ENCODE data around the gene PCMTD2. TPM values are rescaled to one million over a fixed set of nuclear protein-coding genes. Genes with fewer than 3 reads are reported as not detected.

PCMTD2 gene
- total RNA-seq, 3 donors from 2014 or later: 20.4 to 24.4 (median 21.2) TPM

DNA sequence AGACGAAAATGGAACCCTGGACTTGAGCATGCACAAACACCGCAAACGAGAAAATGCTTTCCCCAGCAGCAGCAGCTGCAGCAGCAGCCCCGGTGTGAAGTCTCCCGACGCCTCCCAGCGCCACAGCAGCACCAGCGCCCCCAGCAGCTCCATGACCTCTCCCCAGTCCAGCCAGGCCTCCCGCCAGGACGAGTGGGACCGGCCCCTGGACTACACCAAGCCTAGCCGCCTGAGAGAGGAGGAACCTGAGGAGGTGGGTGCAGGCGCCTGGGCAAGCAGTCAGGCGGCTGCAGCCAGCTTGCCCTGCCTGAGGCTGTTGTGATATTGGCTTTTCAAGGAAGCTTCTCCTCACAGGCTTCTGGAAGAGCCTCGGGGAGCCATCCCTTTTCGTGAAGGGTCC is 35.8 kb upstream of the PCMTD2 start:
- H3K36me3 Mint-ChIP-seq (ENCODE audit: insufficient read depth): no peaks in the 10 kb centered on the region
- ATAC-seq: no peak

DNA sequence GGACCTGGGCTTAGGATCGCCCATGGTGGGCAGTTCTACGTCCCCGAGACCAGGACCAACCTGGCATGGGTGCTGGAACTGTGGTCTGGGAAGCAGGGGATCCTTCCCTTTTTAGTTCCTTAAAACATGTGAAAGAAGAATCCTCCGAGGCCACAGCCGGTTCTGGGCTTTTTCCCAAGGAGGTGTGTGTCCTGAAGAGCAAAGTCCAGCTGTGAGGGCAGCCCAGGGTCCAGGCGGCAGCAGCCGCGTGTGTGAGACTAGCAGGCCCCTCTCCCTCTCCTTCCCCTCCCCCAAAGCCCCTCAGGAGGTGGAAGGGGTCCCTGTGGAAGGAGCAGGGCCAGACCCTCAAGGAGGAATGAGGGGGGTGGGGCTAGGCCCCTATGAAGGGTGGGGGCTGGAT is 35.1 kb upstream of the PCMTD2 start:
- H3K9me3 Mint-ChIP-seq: no peaks in the 10 kb centered on the region
- H3K27me3 Mint-ChIP-seq (ENCODE audit: low read depth): no peaks in the 10 kb centered on the region
- H3K4me3 Mint-ChIP-seq: no peak overlapping the region
- no peak for ATAC-seq
- DNase-seq: no peak
- peaks cover 11% of the 10 kb centered on the region for H3K4me1 Mint-ChIP-seq (ENCODE audit: low read depth)
- H3K36me3 Mint-ChIP-seq (ENCODE audit: insufficient read depth): no peaks in the 10 kb centered on the region

More for the DNA sequence above, 35.8 kb upstream of the PCMTD2 start:
- no peaks in the 10 kb centered on the region for H3K27me3 Mint-ChIP-seq (ENCODE audit: low read depth)
- peaks cover 13% of the 10 kb centered on the region for H3K4me1 Mint-ChIP-seq (ENCODE audit: low read depth)
- no peak overlapping the region for H3K4me3 Mint-ChIP-seq
- H3K9me3 Mint-ChIP-seq: no peaks in the 10 kb centered on the region
- no peak for DNase-seq

DNA sequence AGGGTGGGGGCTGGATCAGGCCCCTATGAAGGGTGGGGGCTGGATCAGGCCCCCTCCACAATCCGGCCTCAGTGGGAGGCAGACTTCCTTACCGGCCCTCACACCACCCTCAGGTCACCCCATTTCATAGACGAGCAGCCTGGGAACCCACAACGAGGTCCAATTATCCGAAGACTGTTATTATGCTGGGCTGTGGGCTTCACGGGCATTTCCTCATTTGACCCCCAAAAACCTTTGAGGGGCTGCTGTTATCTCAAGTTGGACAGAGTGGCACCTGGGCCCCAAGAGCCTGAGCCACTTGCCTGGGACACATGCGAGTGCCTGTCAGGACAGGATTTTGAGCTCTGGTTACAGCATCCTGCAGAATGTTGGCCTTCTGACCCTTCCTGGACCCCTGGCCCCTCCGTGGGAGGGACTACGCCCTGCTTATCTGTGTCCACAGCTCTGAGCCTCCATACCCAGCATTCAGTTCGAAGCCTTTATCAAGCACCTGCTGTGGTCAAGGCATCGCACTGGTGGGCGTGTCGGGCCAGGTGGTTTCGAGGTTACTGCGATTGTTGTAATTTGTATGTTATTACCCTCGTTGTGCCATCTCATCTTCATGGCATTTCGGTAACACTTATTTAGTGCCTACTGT is 34.5 kb upstream of the PCMTD2 start:
- Mint-ChIP-seq H3K4me1 (ENCODE audit: low read depth) (peaks cover 11% of the 10 kb centered on the region), H3K36me3 (ENCODE audit: insufficient read depth) (no peaks in the 10 kb centered on the region), H3K9me3 (no peaks in the 10 kb centered on the region), H3K27me3 (ENCODE audit: low read depth) (peaks cover 1% of the 10 kb centered on the region), H3K4me3 (no peak overlapping the region)
- DNase-seq (no peak), ATAC-seq (no peak)

DNA sequence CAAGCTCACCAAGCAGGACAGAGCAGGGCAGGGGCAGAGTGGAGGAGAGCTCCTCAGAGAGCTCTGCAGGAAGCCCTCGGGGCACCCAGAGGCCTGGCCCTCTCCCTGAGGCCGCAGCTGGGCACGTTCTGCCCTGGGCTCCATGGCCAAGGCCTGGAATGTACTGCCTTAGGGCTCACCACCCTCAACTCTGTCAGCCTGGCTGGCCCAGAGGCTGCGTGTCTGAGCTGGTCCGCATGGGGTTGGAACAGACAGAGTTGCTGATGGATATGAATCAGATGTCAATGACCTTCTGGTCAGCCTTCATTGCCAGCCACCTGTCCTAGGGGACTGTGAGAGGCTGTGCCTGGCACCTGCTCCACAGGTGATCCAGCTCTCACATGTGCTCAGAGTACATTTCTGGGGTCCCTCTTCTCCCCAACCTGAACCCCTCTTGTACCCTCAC is 33.2 kb upstream of the PCMTD2 start:
- H3K4me3 Mint-ChIP-seq: no peak overlapping the region
- no peaks in the 10 kb centered on the region for H3K36me3 Mint-ChIP-seq (ENCODE audit: insufficient read depth)
- H3K9me3 Mint-ChIP-seq: no peaks in the 10 kb centered on the region
- H3K4me1 Mint-ChIP-seq (ENCODE audit: low read depth): peaks cover 23% of the 10 kb centered on the region
- H3K27me3 Mint-ChIP-seq (ENCODE audit: low read depth): peaks cover 1% of the 10 kb centered on the region
- no peak for ATAC-seq
- DNase-seq: no peak

DNA sequence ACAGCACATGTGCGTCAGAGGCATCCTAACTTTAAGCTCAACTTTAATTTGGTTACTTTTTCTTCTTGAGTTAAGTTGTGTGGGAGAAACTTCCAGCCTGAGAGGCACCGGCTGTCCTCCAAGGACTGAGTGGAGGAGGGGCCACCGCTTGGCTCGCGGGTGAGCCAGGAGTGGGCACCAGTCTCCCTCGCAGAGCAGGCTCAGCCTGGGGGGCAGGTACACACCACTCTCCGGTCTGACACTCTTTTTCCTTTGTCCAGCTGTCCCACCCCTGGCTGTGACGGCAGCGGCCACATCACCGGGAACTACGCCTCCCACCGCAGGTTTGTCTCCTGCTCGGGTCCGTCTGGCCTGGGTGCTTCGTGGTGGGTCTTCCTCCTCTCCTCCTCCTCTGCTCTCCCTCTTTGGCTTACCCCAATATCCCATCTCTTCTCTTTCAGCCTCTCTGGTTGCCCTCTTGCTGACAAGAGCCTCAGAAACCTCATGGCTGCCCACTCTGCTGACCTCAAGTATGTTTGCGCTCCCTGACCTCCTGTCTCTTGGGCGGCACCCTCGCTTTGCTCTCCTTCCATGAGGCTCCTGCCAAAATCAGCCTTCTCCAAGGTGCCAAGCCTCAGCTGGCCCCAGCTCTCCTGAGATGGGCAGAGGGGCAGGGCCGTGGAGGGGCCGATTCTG is 32.6 kb upstream of the PCMTD2 start:
- no peaks in the 10 kb centered on the region for H3K9me3 Mint-ChIP-seq
- H3K4me1 Mint-ChIP-seq (ENCODE audit: low read depth): peaks cover 28% of the 10 kb centered on the region
- H3K27me3 Mint-ChIP-seq (ENCODE audit: low read depth): peaks cover 1% of the 10 kb centered on the region
- DNase-seq (no peak), ATAC-seq (no peak)
- no peak overlapping the region for H3K4me3 Mint-ChIP-seq
- H3K36me3 Mint-ChIP-seq (ENCODE audit: insufficient read depth): no peaks in the 10 kb centered on the region

DNA sequence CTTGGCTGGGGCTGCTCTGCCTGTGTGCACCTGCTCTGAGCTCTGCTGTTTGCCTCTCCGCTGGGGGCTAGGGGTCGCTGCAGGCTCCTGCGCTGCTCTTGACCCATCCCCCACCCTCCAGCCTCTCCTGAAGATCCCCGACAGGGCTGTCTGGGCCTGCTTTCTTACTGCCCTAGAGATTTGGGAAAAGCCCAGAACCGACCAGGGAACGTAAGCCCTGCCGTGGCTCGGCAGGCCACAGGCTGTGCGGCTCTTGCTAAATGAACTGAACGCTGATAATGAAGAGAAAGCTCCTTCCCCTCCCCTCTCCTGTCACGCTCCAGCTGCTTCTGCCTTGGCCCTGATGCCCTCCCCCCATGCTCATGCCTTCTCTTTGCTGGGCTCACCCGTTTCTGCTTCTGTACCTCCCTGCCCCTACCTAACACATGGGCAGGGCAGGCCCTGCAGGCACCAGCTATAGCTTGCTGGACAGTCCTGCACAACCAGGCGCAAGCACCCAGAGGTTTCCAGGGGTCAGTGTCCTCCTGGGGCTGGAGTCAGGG is 32.0 kb upstream of the PCMTD2 start:
- DNase-seq (no peak), ATAC-seq (no peak)
- Mint-ChIP-seq H3K9me3 (no peaks in the 10 kb centered on the region), H3K27me3 (ENCODE audit: low read depth) (peaks cover 1% of the 10 kb centered on the region), H3K4me1 (ENCODE audit: low read depth) (peaks cover 32% of the 10 kb centered on the region), H3K36me3 (ENCODE audit: insufficient read depth) (no peaks in the 10 kb centered on the region), H3K4me3 (no peak overlapping the region)

DNA sequence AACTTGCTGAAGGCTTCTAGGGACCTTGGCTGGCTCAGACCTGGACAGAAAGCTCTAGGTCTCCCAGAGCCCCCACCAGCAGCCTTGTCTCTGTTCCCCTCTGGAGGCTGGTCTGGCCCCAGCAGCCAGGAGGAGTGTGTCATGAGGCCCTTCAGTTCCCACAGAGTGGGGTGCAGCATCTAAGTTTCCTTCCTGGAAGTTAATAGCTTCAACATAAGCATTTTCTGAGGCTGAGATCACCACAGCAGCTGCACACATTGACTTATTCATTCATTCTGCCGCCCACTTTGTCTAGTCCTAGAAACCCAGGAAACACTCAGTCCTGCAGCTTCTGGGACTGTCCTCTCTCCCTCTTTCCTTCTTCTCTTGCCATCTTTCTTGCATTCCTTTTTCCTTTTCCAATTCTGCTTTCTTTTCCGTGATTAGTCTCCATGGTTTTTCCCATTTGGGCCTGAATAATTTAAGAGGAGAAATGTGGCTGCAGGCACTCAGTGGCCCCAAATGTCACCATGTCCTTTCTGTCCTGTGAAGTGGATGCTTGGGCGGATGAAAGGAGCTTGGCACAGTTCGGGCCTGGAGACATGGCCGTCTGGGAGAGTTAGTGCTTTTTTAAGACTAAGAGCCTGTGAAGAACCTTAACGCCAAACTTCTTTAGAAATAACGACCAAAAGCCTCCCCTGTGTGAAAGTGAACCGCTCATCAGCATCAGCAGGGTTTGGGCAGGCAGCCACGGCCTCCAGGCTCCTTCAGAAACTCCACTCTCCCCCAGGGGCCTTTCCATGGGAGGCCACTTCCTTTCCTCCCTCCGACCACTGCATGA is 31.0 kb upstream of the PCMTD2 start:
- peaks cover 1% of the 10 kb centered on the region for H3K27me3 Mint-ChIP-seq (ENCODE audit: low read depth)
- H3K4me1 Mint-ChIP-seq (ENCODE audit: low read depth): peaks cover 32% of the 10 kb centered on the region
- ATAC-seq (peak in 1 of 2 donors; percentile 28), DNase-seq (no peak)
- no peak overlapping the region for H3K4me3 Mint-ChIP-seq
- no peaks in the 10 kb centered on the region for H3K36me3 Mint-ChIP-seq (ENCODE audit: insufficient read depth)
- H3K9me3 Mint-ChIP-seq: no peaks in the 10 kb centered on the region

DNA sequence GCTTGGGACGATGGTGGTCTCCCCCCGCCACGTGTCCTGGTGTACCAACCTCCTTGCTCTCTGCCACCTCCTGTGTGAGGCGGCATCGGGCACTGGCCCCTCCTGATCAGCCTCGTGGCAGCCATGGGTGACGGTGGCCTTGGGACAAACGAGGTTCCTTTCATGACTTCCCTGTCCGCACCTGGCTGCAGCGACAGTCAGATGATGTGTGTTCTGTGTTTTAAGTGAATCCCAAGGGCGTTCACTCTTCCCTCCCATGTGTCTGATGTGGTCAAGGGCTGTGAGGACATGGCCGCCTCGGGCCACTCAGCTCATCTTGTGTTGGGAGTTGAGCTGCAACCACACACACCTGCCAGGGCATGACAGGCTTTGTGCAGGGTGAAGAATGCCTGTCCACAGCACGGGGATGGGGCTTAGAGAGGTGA is 30.4 kb upstream of the PCMTD2 start:
- no peak overlapping the region for H3K4me3 Mint-ChIP-seq
- peaks cover 32% of the 10 kb centered on the region for H3K4me1 Mint-ChIP-seq (ENCODE audit: low read depth)
- peaks cover 1% of the 10 kb centered on the region for H3K27me3 Mint-ChIP-seq (ENCODE audit: low read depth)
- DNase-seq: no peak
- H3K9me3 Mint-ChIP-seq: no peaks in the 10 kb centered on the region
- no peak for ATAC-seq
- H3K36me3 Mint-ChIP-seq (ENCODE audit: insufficient read depth): no peaks in the 10 kb centered on the region

DNA sequence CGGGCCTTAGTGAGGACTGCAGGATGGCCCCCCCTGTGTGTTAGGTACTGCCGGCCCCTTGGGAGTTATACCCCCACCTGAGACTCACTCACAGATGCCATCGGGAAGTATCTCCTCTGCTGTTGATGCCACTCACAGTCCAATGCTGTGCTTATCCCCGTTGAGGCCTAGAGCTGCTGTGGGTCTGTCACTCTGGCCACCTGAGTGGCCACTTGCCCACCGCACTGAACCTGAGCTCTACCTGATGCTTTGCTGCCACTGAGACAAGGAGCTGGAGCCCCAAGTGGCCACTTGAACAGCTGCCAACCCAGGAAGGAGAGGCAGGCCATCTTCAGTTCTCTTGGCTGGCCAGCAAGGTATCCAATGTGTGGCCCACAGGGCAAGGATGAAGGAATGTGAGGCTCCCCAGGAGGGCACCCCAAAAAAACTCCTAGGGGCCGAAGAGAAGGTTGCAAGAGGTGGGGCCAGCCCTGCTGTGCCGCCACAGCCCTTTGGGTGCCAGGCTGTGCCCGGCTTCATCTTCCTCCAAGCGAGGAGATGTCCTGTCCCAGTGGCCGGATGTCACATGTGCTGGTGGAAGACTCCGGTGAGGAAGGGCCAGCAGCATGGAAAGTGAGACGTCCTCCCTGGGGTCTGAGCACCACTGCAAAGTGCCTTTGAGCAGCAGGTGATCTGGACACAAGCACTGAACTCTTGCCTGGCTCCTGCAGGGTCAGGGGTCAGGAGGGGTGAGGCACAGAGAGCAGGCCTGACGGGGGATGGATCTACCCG is 29.5 kb upstream of the PCMTD2 start:
- H3K4me3 Mint-ChIP-seq: no peak overlapping the region
- peaks cover 32% of the 10 kb centered on the region for H3K4me1 Mint-ChIP-seq (ENCODE audit: low read depth)
- DNase-seq: no peak
- H3K9me3 Mint-ChIP-seq: no peaks in the 10 kb centered on the region
- peaks cover 1% of the 10 kb centered on the region for H3K27me3 Mint-ChIP-seq (ENCODE audit: low read depth)
- ATAC-seq: no peak
- no peaks in the 10 kb centered on the region for H3K36me3 Mint-ChIP-seq (ENCODE audit: insufficient read depth)

DNA sequence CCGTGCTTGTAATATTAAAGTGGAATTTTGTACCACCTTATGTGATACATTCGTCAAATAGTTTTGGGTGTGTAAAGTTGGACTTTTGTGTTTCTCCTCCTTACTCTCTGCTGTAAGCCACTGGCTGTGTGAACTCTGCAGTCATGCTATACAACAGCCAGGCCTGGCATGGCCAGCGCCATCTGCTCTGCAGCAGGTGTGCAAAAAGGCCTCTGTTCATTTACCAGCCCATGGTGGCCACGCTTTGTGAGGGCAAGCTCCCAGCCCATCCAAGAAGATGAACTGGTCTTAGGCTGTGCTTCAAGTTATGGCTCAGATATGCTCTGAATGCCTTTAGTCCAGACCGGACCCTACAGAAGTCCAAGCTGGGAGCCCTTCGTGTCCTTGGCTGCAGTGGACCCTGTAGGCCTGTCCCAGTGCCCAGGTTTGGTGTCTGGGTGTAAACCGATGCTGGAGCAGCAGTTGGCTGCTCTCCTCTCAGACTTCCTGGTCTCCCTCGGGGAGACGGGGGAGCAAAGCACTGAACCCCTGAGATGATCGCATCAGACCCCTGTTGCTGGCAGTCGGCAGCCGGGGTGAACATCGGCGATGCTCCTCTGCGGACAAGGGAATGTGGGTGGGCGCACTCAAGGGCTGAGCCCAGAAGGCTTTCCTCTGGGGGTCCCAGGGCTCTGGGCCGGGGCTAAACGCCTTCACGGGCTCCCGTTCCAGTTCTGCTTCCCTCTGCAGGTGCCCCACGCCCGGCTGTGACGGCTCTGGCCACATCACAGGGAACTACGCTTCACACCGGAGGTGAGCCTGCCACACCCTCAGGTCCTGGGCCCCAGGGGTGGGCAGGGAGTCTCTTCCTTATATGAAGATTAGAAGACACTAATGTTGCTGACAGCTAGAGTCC is 28.6 kb upstream of the PCMTD2 start:
- ATAC-seq (peak in 1 of 2 donors; percentile 54), DNase-seq (no peak)
- peaks cover 1% of the 10 kb centered on the region for H3K27me3 Mint-ChIP-seq (ENCODE audit: low read depth)
- no peaks in the 10 kb centered on the region for H3K36me3 Mint-ChIP-seq (ENCODE audit: insufficient read depth)
- H3K9me3 Mint-ChIP-seq: no peaks in the 10 kb centered on the region
- no peak overlapping the region for H3K4me3 Mint-ChIP-seq
- peaks cover 32% of the 10 kb centered on the region for H3K4me1 Mint-ChIP-seq (ENCODE audit: low read depth)

DNA sequence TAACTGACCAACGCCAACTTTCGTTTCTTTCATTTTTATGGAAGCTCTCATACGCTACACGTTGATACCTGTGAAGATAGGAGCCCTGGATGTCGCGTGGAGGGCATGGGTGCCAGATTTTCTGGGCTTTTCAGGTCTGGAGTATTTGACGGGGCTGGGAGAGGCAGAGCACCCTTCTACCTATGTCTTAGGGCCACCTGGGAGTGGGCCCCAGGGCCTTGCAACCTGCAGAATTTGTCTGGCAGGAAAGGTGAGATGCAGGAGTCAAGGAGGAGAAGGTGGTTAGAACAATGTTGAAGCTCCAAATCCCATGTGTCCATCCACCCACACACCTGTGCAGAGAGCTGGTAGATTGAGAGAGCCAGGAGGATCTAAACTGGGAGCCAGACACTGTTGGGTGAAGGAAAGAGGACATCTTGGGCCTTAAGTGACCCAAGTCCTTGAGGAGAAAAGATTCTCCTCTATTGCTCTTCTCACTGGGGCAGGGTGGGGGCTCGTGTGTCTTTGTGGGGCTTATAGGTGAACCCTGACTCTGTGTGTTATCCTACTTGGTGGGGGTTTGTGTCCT is 27.4 kb upstream of the PCMTD2 start:
- H3K9me3 Mint-ChIP-seq: no peaks in the 10 kb centered on the region
- peaks cover 1% of the 10 kb centered on the region for H3K27me3 Mint-ChIP-seq (ENCODE audit: low read depth)
- peaks cover 34% of the 10 kb centered on the region for H3K4me1 Mint-ChIP-seq (ENCODE audit: low read depth)
- no peak for ATAC-seq
- no peak for DNase-seq
- H3K36me3 Mint-ChIP-seq (ENCODE audit: insufficient read depth): no peaks in the 10 kb centered on the region
- H3K4me3 Mint-ChIP-seq: no peak overlapping the region

DNA sequence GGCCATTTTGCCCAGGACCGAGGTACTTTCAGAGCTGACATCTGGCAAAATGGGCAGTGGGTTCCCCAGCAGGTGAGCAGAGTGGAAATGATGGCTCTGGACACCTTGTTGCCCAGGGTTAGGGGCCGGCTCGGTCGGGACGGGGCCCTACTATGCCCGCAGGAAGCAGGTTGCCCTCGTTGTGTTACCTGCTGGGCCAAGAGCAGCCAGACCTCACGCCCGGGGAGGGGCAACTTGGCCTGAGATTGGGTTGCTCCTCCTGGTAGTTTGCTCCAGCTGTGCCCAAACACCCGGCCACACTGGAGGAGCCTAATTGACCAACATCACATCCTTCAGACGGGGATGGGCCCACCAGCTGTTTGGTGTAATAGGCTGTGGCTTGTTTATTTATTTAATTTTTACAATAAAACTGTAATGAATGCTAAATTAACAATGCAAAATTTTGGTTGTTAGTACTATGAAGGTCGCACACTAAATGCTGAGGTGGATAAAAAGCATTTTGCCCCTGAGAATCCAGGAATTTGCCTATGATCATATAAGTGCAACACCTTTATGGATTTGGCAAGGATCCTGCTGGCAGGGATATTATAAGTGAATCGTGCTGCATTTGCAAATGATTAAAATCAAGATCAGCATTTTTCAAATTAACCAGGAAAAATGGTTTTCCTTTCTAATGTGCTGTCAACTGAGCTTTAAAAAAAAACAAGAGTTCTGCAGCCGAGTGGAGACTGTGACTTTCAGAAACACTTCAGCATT is 26.6 kb upstream of the PCMTD2 start:
- Mint-ChIP-seq H3K9me3 (no peaks in the 10 kb centered on the region), H3K36me3 (ENCODE audit: insufficient read depth) (no peaks in the 10 kb centered on the region), H3K4me1 (ENCODE audit: low read depth) (peaks cover 38% of the 10 kb centered on the region), H3K27me3 (ENCODE audit: low read depth) (peaks cover 1% of the 10 kb centered on the region), H3K4me3 (no peak overlapping the region)
- ATAC-seq: no peak
- DNase-seq: no peak
